ENCODE data around the gene ARG2. TPM values are rescaled to one million over a fixed set of nuclear protein-coding genes. Genes with fewer than 3 reads are reported as not detected.
A peak's percentile ranks its signal among the peaks of the same experiment; 100 is the strongest.

Gene ARG2
- total RNA-seq, 2 experiments from 2014 or later: 3.7 to 3.9 TPM

DNA sequence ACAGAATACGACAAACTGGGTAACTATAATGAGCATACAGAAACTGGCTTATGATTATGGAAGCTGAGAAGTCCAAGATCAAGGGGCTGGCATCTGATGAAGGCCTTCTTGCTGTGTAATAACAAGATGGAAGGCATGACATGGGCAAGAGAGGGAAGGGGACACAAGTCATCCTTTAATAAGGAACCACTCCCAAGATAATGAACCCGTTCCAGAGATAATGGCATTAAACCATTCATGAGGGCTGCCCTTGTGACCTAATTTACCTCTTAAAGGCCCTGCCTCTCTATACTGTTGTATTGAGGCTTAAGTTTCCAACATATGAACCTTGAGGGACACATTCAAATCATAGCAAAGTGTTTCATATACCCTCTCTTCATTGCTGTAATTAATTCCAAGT, 59.3 kb downstream of the ARG2 start:
- TF ChIP-seq, protein P1, sequence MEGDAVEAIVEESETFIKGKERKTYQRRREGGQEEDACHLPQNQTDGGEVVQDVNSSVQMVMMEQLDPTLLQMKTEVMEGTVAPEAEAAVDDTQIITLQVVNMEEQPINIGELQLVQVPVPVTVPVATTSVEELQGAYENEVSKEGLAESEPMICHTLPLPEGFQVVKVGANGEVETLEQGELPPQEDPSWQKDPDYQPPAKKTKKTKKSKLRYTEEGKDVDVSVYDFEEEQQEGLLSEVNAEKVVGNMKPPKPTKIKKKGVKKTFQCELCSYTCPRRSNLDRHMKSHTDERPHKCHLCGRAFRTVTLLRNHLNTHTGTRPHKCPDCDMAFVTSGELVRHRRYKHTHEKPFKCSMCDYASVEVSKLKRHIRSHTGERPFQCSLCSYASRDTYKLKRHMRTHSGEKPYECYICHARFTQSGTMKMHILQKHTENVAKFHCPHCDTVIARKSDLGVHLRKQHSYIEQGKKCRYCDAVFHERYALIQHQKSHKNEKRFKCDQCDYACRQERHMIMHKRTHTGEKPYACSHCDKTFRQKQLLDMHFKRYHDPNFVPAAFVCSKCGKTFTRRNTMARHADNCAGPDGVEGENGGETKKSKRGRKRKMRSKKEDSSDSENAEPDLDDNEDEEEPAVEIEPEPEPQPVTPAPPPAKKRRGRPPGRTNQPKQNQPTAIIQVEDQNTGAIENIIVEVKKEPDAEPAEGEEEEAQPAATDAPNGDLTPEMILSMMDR (IDR thresholded peaks at IDR 0.05): no peak
- H3K27me3 ChIP-seq (ENCODE audit: control insufficient read depth in 1 of 2, insufficient read depth in 2 of 2, low read length in 2 of 2): no peaks in the 10 kb centered on the region
- POLR2A ChIA-PET: no interaction called here
- peaks cover 36% of the 10 kb centered on the region for H3K36me3 ChIP-seq (ENCODE audit: insufficient read depth, low read length)
- peaks cover 26% of the 10 kb centered on the region for H3K4me1 Mint-ChIP-seq (ENCODE audit: low read depth)
- DNase-seq (no peak), ATAC-seq (ENCODE audit: poor library complexity) (no peak)
- H3K9me3 Mint-ChIP-seq: no peaks in the 10 kb centered on the region
- CTCF ChIA-PET: interaction anchor here (0.7 kb wide), 1 partner anchor 12 kb away, joined by 3 read pairs; no protein-coding TSS in a partner anchor
- peaks cover 8% of the 10 kb centered on the region for H3K4me1 ChIP-seq (ENCODE audit: insufficient read depth, low read length)
- no peak overlapping the region for H3K4me3 Mint-ChIP-seq
- no peaks in the 10 kb centered on the region for H3K27me3 Mint-ChIP-seq
- no peaks in the 10 kb centered on the region for H3K9me3 ChIP-seq (ENCODE audit: control insufficient read depth in 1 of 2, insufficient read depth in 1 of 2, low read length in 2 of 2)
- peaks cover 46% of the 10 kb centered on the region for H3K36me3 Mint-ChIP-seq (ENCODE audit: low read depth)
- no peak overlapping the region for H3K27ac Mint-ChIP-seq
- no peak overlapping the region for H3K27ac ChIP-seq (ENCODE audit: low read depth in 1 of 2, low read length in 2 of 2)
- no peak overlapping the region for H3K4me3 ChIP-seq (ENCODE audit: low read length)
- intact Hi-C loops (cut with DNase I, micrococcal nuclease): loop anchor here in 1 of 2 experiments (5.0 kb wide), 1 partner anchor 317 kb away; the partner anchor contains the start of gene EIF2S1

GRCh38 chr14:67680121-67680602, 60.4 kb downstream of the ARG2 start:
- Mint-ChIP-seq H3K4me3 (no peak overlapping the region), H3K36me3 (ENCODE audit: low read depth) (peaks cover 57% of the 10 kb centered on the region), H3K9me3 (no peaks in the 10 kb centered on the region), H3K27me3 (no peaks in the 10 kb centered on the region), H3K4me1 (ENCODE audit: low read depth) (peaks cover 28% of the 10 kb centered on the region), H3K27ac (no peak overlapping the region)
- ATAC-seq (ENCODE audit: poor library complexity) (no peak), DNase-seq (peak in 1 of 14 experiments; percentile 26)
- no peak overlapping the region for H3K4me3 ChIP-seq (ENCODE audit: low read length)
- no peaks in the 10 kb centered on the region for H3K27me3 ChIP-seq (ENCODE audit: control insufficient read depth in 1 of 2, insufficient read depth in 2 of 2, low read length in 2 of 2)
- TF ChIP-seq, protein P1 (IDR thresholded peaks at IDR 0.05): no peak
- H3K4me1 ChIP-seq (ENCODE audit: insufficient read depth, low read length): peaks cover 4% of the 10 kb centered on the region
- CTCF ChIA-PET: interaction anchor here (0.6 kb wide), 1 partner anchor 1727 kb away, joined by 3 read pairs; no protein-coding TSS in a partner anchor
- H3K36me3 ChIP-seq (ENCODE audit: insufficient read depth, low read length): peaks cover 41% of the 10 kb centered on the region
- no peaks in the 10 kb centered on the region for H3K9me3 ChIP-seq (ENCODE audit: control insufficient read depth in 1 of 2, insufficient read depth in 1 of 2, low read length in 2 of 2)
- intact Hi-C loops (cut with DNase I, micrococcal nuclease): no loop called here
- no peak overlapping the region for H3K27ac ChIP-seq (ENCODE audit: low read depth in 1 of 2, low read length in 2 of 2)
- POLR2A ChIA-PET: no interaction called here

GRCh38 chr14:67680941-67681340, 61.2 kb downstream of the ARG2 start:
- no peak overlapping the region for H3K27ac ChIP-seq (ENCODE audit: low read depth in 1 of 2, low read length in 2 of 2)
- CTCF ChIA-PET: interaction anchor here (0.6 to 1.3 kb wide), 2 partner anchors 66 to 1726 kb away, joined by 3 read pairs; no protein-coding TSS in a partner anchor
- H3K36me3 ChIP-seq (ENCODE audit: insufficient read depth, low read length): peaks cover 43% of the 10 kb centered on the region
- no peaks in the 10 kb centered on the region for H3K9me3 ChIP-seq (ENCODE audit: control insufficient read depth in 1 of 2, insufficient read depth in 1 of 2, low read length in 2 of 2)
- no peak overlapping the region for H3K4me3 Mint-ChIP-seq
- intact Hi-C loops (cut with DNase I, micrococcal nuclease): no loop called here
- no peaks in the 10 kb centered on the region for H3K27me3 ChIP-seq (ENCODE audit: control insufficient read depth in 1 of 2, insufficient read depth in 2 of 2, low read length in 2 of 2)
- ATAC-seq (ENCODE audit: poor library complexity): no peak
- no peaks in the 10 kb centered on the region for H3K4me1 ChIP-seq (ENCODE audit: insufficient read depth, low read length)
- H3K27me3 Mint-ChIP-seq: no peaks in the 10 kb centered on the region
- POLR2A ChIA-PET: no interaction called here
- no peak overlapping the region for H3K27ac Mint-ChIP-seq
- DNase-seq: peak in 2 of 14 experiments; percentile 44 to 60
- peaks cover 28% of the 10 kb centered on the region for H3K4me1 Mint-ChIP-seq (ENCODE audit: low read depth)
- TF ChIP-seq, protein P1 (IDR thresholded peaks at IDR 0.05): no peak
- peaks cover 65% of the 10 kb centered on the region for H3K36me3 Mint-ChIP-seq (ENCODE audit: low read depth)
- no peaks in the 10 kb centered on the region for H3K9me3 Mint-ChIP-seq
- H3K4me3 ChIP-seq (ENCODE audit: low read length): no peak overlapping the region

Measured in CD4-positive, alpha-beta T cell (primary cell).